ENCODE data around the gene FTH1.

The FTH1 gene

GRCh38 chr11:61963282-61964057 lies 4.0 kb downstream of the FTH1 start:
- no peak for TF ChIP-seq CTCF (IDR thresholded peaks at IDR 0.05; ENCODE audit: insufficient read depth, low read length, poor library complexity, severe bottlenecking)
- TF ChIP-seq EZH2phosphoT487 (conservative IDR thresholded peaks at IDR 0.05; ENCODE audit: low read length): no peak
- Histone ChIP-seq H3K9me3 (ENCODE audit: insufficient read depth, low read length) (no peaks in the 10 kb centered on the region), H3K4me3 (ENCODE audit: insufficient read depth, low read length, poor library complexity, severe bottlenecking) (no peak overlapping the region), H2AFZ (ENCODE audit: low read depth, low read length, severe bottlenecking) (no peak overlapping the region), H3K79me2 (ENCODE audit: insufficient read depth, low read length) (peaks cover 10% of the 10 kb centered on the region), H3K27ac (ENCODE audit: low read depth, low read length) (no peak overlapping the region), H3K27me3 (ENCODE audit: low read length) (no peaks in the 10 kb centered on the region), H3F3A (ENCODE audit: insufficient read depth) (no peaks in the 10 kb centered on the region; the same call in 1 of the 2 replicates), H4K20me1 (ENCODE audit: low read depth, low read length) (peaks cover 6% of the 10 kb centered on the region), H3K9me2 (replicated peaks; ENCODE audit: insufficient read depth, low read length) (no peaks in the 10 kb centered on the region), H3K36me3 (ENCODE audit: low read length) (peaks cover 5% of the 10 kb centered on the region; the same call in 1 of the 2 replicates), H3K9ac (ENCODE audit: low read length) (no peak overlapping the region), H3K4me2 (ENCODE audit: low read depth, low read length, poor library complexity, severe bottlenecking) (no peak overlapping the region)

- H3K9me3 ChIP-seq (ENCODE audit: insufficient read depth, low read length): no peaks in the 10 kb centered on the region
- no peaks in the 10 kb centered on the region for H3K9me2 ChIP-seq (replicated peaks; ENCODE audit: insufficient read depth, low read length)
- no peak overlapping the region for H3K27ac ChIP-seq (ENCODE audit: low read depth, low read length)
- TF ChIP-seq CTCF (IDR thresholded peaks at IDR 0.05; ENCODE audit: insufficient read depth, low read length, poor library complexity, severe bottlenecking): no peak
- TF ChIP-seq EZH2phosphoT487 (conservative IDR thresholded peaks at IDR 0.05; ENCODE audit: low read length): no peak
- no peak overlapping the region for H3K4me3 ChIP-seq (ENCODE audit: insufficient read depth, low read length, poor library complexity, severe bottlenecking)
- peaks cover 10% of the 10 kb centered on the region for H3K79me2 ChIP-seq (ENCODE audit: insufficient read depth, low read length)
- peaks cover 6% of the 10 kb centered on the region for H4K20me1 ChIP-seq (ENCODE audit: low read depth, low read length)
- H3K36me3 ChIP-seq (ENCODE audit: low read length): peaks cover 5% of the 10 kb centered on the region; the same call in 1 of the 2 replicates
- no peaks in the 10 kb centered on the region; the same call in 1 of the 2 replicates for H3F3A ChIP-seq (ENCODE audit: insufficient read depth)
- no peak overlapping the region for H3K4me2 ChIP-seq (ENCODE audit: low read depth, low read length, poor library complexity, severe bottlenecking)
- no peaks in the 10 kb centered on the region for H3K27me3 ChIP-seq (ENCODE audit: low read length)
- no peak overlapping the region for H3K9ac ChIP-seq (ENCODE audit: low read length)
- H2AFZ ChIP-seq (ENCODE audit: low read depth, low read length, severe bottlenecking): no peak overlapping the region
Measured at GRCh38 chr11:61963016-61963281, 4.5 kb downstream of the FTH1 start.

- no peak overlapping the region for H3K4me3 ChIP-seq (ENCODE audit: insufficient read depth, low read length, poor library complexity, severe bottlenecking)
- H3K27ac ChIP-seq (ENCODE audit: low read depth, low read length): no peak overlapping the region
- H2AFZ ChIP-seq (ENCODE audit: low read depth, low read length, severe bottlenecking): no peak overlapping the region
- H3K79me2 ChIP-seq (ENCODE audit: insufficient read depth, low read length): peaks cover 10% of the 10 kb centered on the region
- peaks cover 6% of the 10 kb centered on the region for H4K20me1 ChIP-seq (ENCODE audit: low read depth, low read length)
- no peak overlapping the region for H3K4me2 ChIP-seq (ENCODE audit: low read depth, low read length, poor library complexity, severe bottlenecking)
- no peaks in the 10 kb centered on the region for H3K9me3 ChIP-seq (ENCODE audit: insufficient read depth, low read length)
- H3F3A ChIP-seq (ENCODE audit: insufficient read depth): no peaks in the 10 kb centered on the region; the same call in 1 of the 2 replicates
- H3K36me3 ChIP-seq (ENCODE audit: low read length): peaks cover 5% of the 10 kb centered on the region; the same call in 1 of the 2 replicates
- no peaks in the 10 kb centered on the region for H3K27me3 ChIP-seq (ENCODE audit: low read length)
- no peak overlapping the region for H3K9ac ChIP-seq (ENCODE audit: low read length)
- no peaks in the 10 kb centered on the region for H3K9me2 ChIP-seq (replicated peaks; ENCODE audit: insufficient read depth, low read length)
- TF ChIP-seq EZH2phosphoT487 (conservative IDR thresholded peaks at IDR 0.05; ENCODE audit: low read length): no peak
- TF ChIP-seq CTCF (IDR thresholded peaks at IDR 0.05; ENCODE audit: insufficient read depth, low read length, poor library complexity, severe bottlenecking): no peak
Measured at GRCh38 chr11:61962213-61963015, 5.0 kb downstream of the FTH1 start.
